ENCODE measurements around the gene ASCL5.

- TF ChIP-seq CTCF (IDR thresholded peaks at IDR 0.05) (no peak), POLR2A (IDR thresholded peaks at IDR 0.05) (no peak)
Observed at GRCh38 chr1:201098992-201099677, 27.8 kb downstream of the ASCL5 start.
